GM03348 (cell line): ENCODE data around the gene NDUFS7.

Experiments used
- DNase-seq: peaks from one replicate; pipeline ENCODE4 v3.0.0; 2012; ENCODE audit warnings: low spot score

Gene NDUFS7

DNA sequence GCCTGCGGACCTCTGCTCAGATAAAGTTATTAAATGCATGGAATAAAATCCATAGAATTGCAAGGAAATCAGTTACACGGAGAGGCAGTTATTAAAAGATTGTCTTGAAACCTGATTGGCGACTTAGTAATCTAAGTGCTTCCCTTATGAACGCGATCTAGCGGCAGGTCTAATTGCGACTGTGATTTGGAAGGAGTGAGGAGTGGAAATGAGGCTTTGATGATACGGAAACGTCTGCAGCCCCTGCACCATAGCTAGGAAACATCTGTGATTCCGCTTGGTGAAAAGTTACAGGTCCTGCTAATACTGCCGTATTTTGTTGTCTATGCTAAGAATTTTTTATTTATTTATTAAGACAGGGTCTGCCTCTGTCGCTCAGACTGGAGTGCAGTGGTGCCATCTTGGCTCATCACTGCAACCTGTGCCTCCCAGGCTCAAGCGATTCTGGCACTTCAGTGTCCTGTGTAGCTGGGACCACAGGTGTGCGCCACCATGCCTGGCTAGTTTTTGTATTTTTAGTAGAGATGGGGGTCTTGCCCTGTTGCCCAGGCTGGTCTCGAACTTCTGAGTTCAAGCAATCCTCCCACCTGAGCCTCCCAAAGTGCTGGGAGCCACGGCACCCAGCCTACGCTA lies 887 bp downstream of the NDUFS7 start:
- DNase-seq = no peak

DNA sequence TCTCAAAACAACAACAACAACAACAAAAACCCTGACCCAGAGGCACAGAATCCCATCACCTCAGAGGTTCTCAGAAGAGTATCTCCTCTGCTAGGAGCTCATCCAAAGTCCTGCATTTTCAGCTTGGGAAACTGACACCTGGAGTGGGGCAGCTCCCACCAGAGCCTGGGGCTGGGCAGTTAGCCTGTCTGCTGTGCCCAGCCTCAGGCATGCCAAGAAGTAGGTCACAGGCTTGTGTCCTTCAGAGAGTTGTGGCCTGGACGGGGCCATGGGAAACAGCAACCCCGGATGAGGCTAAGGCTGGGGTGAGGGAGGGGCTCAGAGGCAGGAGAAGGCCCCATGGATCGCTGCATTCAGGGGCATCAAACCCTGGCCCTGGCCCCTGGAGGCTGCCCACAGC lies 2.1 kb downstream of the NDUFS7 start:
- no peak for DNase-seq

DNA sequence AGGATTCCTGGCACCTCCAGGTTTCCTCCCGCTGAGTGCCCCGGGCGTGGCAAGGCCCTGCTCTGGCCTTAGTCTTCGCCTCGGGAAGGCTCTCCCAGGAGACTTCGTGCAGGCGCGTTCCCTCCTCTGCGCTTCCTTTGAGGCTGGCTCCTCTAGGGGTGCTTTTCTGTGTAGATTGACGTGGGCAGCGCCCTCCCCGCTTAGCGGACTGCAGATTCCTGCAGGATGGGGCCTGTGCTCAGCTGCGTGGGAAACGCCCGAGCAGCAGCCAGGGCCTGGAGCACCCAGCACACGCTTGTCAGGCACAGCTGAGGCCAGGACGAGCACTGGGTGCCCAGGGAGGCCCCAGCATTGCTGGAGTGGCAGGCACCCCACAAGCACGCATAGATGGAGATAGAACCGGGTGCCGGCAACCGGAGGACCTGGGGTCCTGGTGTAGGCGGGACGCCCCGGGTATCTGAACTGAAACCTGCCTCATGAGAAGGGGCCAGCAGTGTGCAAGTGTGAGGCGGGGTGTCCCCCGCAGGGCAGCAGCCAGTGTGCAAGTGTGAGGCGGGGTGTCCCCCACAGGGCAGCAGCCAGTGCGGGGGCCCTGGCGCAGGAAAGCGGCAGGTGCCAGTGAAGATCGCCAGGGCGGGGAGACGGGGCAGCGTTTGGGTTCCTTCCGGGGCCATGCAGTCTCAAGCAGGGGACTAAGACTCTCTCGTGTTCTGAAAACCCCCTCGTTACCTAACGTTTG lies 3.4 kb downstream of the NDUFS7 start:
- DNase-seq = no peak

DNA sequence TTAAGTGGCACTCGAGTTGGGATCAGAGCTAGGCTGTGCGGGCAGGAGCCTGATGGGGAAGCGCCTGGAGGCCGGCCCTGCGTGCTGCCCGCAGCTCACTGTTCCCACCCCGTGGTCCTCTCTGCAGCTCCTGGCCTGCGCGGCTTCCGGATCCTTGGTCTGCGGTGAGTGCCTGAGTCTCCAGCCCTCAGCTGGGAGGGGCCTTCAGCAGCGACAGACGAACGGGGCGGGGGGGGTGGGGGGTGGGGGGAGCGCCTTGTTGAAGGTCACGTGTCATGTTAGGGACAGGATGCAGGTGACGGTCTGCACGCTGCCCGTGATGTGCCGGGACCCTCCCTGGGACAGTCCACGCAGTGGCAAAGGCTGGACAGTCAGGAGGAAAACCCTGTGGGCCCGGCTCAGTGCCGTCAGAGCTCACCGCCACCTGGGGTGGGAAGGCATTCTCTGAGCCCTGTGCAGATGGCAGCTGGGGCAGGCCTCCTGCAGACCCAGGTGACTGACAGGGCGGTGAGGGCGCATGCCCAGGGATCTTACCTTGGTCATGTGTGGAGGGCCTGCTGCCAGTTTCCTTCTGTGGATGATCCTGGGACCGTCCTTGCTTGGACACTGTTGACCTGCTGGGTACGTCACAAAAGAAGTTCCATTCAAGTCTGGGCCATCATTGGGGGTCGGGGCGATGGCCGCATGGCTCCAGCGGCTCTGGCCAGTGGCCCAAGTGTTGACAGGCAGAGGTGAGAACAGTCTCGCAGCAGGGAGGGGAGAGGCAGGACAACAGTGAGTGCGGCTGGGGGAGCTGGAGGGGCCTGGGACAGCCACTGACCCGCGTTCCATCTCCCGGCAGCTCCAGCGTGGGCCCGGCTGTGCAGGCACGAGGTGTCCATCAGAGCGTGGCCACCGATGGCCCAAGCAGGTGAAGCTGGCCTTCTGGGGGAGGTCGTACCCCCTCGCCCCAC lies 4.3 kb downstream of the NDUFS7 start:
- DNase-seq = no peak

DNA sequence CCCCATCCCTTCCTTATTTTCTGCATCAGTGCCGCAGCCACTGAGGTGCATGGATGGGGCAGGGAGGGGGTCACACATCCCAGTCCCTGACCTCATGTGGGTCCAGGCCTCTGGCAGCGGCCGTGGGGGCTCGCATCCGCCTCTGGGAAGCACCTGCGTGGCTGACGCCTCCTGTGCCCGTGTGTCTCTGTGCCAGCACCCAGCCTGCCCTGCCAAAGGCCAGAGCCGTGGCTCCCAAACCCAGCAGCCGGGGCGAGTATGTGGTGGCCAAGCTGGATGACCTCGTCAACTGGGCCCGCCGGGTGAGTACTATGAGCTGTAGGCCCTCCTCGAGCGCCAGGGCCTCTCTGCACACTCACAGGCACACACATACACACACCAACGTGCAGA lies 4.9 kb downstream of the NDUFS7 start:
- DNase-seq = no peak

DNA sequence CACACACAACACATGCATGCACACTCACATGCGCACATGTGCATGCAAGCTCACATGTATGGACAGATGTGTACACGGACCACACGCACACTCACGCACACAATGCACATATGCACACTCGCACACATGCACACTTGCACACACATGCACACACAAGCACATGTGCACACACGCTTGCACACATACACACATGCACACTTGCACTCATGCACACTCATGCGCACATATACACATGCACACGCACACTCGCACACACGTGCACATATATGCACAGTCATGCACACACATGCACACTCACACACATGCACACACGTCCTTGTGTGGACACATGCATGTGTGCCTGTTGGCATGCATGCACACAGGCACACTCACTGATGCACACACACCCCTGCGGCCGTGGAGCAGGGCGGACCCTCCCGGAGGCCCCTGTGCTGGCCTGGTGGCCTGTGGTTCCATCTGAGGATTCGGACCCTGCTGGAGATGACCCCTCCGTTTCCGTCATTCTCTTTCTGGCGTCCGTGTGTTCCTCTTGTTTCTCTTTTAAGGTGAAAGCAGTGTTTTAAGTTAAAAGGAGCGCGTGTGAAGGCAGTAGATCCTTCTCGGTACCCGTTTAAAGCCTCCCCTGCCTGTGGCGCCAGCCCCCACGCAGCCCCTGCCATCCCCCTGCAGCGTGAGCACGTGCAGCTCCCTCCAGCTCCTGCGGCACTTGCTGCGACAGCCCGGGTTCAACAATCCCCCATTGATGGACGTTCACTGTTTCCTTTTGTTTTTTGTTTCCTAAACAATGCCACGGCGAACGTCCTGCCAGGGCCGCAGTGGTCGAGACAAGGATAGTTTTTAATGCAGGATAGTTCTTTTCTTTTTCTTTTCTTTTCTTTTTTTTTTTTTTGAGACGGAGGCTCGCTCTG lies 5.6 kb downstream of the NDUFS7 start:
- no peak for DNase-seq

DNA sequence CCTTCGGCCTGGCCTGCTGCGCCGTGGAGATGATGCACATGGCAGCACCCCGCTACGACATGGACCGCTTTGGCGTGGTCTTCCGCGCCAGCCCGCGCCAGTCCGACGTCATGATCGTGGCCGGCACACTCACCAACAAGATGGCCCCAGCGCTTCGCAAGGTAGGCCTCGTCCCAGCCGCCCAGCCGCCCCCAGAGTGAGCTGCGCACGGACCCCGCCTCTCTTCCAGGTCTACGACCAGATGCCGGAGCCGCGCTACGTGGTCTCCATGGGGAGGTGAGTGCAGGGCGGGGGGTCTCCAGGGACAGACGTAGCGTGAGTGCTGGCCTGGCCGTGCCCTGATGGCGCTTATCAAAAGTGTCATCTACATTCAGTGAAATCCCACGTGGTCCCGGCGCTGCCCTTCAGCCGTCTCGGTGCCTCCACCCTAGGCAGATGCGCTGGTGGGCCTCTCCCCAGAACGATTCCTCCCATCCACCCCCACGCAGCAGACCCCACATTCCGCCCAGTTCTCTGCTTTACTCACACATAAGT lies 7.2 kb downstream of the NDUFS7 start:
- DNase-seq = no peak

DNA sequence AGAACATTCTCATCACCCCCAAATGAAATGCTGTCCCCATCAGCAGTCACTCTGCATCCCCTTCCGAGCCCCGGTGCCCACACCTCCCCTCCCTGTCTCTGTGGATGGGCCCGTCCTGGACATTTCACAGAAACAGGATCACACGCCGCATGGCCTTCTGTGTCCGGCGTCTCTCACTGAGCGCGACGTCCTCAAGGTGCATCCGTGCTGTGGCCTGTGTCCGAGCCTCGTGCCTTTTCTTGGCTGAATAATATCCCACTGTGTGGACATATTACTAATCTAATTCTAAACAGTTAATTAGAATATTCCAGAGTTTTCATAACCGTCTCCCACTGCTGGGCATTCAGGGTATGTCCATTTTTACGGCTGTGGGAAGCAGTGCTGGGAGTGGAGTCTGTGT lies 8.7 kb downstream of the NDUFS7 start:
- no peak for DNase-seq

DNA sequence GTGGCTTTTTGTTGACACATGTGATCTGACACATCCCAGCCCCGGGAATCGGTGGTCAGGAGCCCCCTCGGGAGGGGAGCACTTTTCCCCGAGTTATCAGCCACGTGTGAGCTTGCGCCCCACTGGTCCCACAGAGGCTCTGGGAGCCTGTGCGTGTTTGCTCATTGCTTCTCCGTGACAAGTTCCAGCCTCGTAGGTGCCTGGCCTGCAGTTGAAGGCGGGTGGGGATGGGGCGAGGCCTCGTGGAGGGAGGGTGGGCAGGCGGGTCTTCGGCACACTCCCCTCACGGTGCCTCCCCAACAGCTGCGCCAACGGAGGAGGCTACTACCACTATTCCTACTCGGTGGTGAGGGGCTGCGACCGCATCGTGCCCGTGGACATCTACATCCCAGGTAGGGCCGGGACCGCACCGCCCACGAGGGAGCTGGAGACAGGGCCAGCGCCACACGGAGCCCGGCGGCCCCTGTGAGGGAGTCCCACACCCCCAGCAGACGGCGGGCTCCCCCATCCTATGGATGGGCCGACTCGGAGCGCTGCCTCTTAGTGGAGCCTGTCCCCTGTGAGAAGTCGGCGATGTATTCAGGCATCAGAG lies 9.3 kb downstream of the NDUFS7 start:
- no peak for DNase-seq

DNA sequence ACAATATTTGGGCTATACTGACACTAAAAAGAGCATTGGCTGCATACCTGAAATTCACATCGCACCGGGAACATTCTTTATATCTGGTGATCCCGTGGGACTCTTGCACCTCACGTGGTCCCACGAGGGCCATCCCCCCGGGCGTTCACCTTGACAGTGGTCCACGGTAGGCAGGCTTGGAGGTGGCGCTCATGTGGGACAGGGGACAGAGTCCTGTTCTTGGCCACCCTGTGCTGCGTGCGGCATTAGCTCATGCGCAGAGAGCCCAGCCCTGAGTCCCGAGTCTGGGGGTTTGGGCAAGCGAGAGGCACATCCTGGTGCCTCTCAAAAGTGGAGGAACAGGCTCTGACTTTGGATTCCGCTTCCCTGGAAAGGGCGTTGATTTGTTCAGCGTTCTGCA lies 10.1 kb downstream of the NDUFS7 start:
- DNase-seq = no peak

DNA sequence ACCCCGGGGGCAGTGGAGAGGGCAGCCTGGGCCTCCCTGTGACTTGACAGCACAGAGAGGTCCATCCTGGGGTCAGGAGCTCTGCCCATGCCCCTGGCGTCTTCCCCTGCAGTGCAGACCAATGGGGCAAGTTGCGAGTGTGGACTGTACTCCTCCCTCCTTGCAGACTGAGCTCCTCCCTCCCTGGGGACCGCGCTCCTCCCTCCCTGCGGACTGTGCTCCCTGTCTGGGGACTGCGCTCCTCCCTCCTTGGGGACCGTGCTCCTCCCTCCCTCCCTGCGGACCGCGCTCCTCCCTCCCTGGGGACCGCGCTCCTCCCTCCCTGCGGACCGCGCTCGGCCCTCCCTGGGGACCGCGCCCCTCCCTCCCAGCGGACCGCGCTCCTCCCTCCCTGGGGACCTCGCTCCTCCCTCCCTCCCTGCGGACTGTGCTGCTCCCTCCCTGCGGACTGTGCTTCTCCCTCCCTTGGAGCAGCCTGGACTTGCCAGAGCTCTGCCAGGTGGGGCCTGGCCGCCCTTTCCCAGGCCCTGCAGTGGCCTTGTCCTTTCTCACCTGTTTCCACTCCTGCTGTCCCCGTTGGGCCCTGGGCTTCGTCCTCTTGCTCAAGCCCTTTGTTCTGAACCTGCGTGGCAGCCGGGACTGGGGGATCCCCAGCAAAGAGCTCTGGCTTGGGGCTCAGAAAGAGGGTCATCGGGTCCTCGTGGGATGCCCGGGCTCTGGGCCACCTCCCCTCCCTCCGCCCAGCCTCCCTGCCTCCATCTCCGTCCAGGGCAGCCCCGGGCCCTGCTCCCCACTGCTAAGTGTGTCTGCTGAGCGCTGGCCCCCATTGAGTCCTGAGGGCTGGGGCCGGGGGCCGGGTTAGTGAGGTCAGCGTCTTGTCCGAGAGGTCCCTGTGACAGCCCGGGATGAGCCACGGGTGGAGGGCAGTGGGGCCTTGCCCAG lies 10.8 kb downstream of the NDUFS7 start:
- no peak for DNase-seq

DNA sequence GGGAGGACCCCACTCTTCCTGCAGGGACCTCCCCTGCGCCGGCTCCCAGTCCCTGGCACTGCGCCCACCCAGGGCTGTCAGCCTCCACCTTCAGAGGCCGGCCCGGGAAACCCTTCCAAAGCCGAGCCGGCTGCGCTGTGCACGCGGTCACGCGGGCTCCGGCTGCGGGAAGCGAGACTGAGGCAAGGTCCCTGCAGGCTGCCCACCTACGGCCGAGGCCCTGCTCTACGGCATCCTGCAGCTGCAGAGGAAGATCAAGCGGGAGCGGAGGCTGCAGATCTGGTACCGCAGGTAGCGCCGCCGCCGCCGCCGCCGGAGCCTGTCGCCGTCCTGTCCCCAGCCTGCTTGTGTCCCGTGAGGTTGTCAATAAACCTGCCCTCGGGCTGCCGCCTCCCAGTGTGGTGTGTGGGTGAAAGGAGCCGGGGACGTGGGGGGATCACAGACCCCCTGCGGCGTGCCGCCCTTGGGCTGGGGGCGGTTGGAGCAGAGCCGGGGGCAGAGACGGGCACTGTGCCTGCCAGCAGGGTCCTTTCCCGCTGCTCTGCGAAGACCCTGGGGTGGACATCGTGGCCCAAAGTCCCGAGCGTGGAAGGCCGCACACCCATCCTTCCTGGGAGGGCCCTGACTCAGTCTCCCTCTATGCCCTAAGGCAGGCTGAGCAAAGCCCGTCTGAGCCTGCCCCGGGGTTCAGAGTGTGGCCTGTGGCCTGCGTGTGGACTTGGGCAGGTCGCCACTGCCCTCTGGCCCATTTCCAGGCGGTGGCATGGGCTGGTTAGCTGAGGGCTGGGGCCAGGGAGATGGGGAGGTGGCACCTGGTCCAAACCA lies 11.7 kb downstream of the NDUFS7 start:
- no peak for DNase-seq

DNA sequence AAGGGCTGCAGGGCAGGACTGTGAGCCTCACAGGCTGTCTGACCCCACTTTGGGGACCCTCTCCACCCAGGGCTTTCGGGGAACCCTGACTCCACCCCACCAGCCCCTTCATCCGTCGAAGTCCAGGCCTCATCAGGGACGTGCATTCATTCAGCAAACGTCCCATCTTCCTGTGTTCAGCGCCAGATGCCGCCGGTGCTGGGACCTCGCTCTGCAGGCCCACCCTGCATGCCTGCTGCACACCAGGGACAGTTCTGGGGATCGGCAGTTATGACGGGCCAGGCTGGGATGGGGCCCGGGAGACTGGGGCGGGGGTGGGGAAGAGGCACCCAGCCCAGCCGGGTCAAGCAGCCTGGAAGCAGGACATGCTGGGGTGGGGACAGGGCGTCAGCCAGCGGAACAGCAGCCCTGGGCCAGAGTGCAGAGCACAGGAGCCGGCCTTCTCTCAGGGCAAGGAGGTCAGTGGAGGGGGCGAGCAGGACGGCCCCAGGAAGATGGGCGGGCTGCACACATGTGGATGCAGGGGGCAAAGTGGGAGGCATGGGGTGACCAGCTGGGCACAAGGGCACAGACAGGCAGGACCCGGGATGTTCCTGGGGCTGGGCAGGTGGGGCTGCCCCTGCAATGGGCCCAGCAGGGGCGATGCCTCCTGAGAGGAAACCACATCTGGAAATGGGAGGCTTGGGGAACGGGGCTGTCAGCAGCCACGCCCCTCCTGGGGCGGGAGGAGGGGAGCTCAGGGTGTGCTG lies 12.5 kb downstream of the NDUFS7 start:
- peak; percentile 32 for DNase-seq

DNA sequence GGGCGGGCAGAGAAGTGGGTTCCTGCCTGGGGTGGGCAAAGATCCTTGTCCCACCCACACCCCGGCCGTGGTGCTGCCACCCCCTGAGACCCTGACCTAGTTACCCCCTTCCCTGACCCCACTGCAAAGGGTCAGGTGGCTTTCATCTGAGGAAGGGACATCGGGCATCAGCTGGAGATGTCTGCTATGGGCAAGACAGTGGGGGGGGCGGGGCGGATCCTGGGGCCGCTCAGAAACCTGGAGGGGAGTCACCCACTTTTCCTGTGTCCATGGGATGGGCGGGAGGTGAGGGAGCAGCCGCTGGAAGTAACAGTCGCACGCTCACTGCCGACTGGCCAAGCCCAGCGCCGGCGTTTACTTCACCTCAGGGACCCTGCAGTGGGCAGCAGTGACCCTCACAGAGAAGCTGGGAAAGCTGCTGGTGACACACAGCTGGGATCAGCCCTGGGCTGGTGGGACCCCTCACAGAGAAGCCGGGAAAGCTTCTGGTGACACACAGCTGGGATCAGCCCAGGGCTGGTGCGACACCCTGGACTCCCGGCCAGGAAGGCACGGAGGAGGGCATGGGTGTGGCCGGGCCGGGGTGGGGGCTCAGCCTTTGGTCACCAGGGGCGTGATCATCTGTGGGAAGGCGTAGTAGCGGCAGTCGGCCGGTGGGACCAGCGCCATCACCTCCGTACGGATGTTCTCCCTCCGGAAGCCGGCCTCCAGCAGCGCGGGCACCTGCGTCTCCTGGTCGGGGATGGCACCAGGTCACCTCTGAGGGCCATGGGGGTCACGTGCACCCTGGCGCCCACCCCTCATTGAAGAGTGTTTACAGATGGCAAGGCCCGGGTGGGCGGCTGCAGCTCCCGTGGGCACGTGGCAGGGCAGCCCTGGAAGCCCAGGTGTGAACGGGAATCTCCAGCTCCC lies 13.3 kb downstream of the NDUFS7 start:
- DNase-seq = no peak

DNA sequence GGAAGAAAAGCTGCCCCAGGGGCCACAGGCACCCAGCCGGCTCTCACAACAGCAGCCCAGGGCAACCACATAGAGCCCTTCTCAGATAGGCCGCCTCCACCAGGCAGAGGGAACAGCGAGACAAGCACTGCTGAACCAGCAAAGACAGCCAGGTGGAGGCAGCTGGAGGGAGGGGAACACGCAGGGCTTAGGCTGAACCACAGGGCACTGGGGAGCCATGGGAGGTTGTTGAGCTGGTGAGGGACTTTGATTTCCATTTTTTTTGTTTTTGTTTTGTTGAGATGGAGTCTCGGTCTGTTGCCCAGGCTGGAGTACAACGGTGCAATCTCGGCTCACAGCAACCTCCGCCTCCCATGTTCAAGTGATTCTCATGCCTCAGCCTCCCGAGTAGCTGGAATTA lies 14.1 kb downstream of the NDUFS7 start:
- DNase-seq = no peak

DNA sequence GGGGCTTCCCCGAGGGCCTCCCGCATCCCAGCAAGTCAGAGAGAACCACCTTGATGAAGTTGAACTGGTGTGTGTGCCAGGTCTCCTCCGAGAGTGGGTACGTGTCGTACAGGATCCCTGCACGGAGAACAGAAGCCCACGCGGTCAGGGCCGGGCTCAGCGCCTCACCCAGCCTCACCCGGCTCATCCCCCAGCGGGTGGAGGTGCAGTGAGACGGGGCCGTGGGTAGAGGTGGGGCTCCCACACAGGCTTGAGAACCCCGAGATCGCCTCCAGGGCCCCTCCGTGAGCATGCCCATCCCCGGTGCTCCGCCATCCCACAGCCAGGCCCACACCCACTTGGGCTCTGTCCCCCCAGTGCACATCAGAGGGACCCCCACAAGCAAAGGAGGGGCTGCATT lies 15.4 kb downstream of the NDUFS7 start:
- no peak for DNase-seq

DNA sequence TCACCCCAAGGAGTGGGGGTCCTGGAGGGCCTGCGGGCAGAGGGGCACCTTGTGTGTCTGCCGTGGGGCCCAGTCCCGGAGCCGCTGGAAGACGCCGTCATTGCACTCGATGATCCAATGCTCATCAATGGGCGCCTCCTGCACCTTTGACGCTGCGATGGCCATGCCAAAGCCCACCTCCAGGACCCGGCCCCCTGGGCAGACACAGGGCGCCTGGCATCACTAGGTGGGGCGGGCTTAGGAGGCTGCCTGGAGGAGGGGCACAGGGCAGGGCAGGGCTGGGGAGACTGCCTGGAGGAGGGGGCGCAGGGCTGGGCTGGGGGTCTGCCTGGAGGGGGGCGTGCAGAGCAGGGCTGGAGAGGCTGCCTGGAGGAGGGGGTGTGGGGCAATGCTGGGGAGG lies 16.0 kb downstream of the NDUFS7 start:
- DNase-seq = no peak
